ENCODE data around the gene GPN3.

GPN3 gene

DNA sequence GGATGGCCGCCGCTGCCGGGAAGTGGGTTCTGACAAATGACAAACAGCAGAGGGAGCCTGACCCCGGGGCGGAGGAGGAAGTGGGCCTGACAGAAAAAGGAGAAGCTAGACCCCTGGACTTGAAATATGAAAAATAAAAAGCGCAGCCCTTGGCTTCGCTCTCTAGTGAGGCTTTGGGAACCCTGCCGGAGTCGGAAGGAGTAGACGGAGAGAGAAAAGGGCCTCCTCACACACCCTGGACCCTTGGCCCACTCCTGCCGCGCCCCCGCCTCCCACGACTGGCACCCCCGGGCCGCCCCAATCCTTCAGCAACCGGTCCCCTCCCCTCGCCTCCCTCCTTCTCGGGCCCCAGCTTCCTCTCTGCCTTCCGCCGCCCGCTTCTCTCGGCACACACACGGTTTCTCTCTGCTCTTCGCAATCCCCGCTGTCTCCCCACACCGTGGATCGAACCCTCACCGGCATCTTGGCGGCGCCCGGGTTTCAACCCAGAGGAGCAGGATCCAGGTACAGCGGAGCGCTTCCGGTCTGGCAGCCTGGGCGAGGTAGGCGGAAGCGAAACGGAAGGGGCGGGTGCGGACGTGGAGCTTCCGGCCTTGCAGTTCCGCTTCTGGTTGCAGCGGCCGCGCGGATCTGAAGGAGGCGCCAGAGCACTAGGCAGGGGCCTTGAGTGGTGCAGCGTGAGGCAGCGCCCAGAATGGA lies 18.1 kb downstream of the GPN3 start, which contains the start of gene ARPC3:
ARPC3 (minus strand) TSS at position 539 of the 699 bp plus-strand sequence; CDS start at position 462, 77 bp downstream.
- peak within 1 kb of the TSS; percentile 85 for H3K27ac ChIP-seq (ENCODE audit: low read depth, low read length)
- H3K4me1 ChIP-seq (ENCODE audit: control insufficient read depth, low read length) = peaks cover 34% of the 10 kb centered on the region
- H4K20me1 ChIP-seq (ENCODE audit: control insufficient read depth, insufficient read depth, low read depth, low read length) = peaks cover 24% of the 10 kb centered on the region
- H3K4me2 ChIP-seq (ENCODE audit: low read length) = peak within 1 kb of the TSS; percentile 94
- no peaks in the 10 kb centered on the region for H3K9me3 ChIP-seq (ENCODE audit: control insufficient read depth, insufficient read depth, low read length)
- H3K4me3 ChIP-seq (ENCODE audit: low read length) = peak within 1 kb of the TSS; percentile 96
- H3K9me2 ChIP-seq (replicated peaks; ENCODE audit: control insufficient read depth, low read length) = no peaks in the 10 kb centered on the region
- no peaks in the 10 kb centered on the region for H3K27me3 ChIP-seq (ENCODE audit: control insufficient read depth, low read length)
- H3K36me3 ChIP-seq (ENCODE audit: control insufficient read depth, low read length) = peaks cover 81% of the 10 kb centered on the region
- H3F3A ChIP-seq (ENCODE audit: control insufficient read depth, insufficient read depth) = peaks cover 25% of the 10 kb centered on the region
- H3K79me2 ChIP-seq (ENCODE audit: control insufficient read depth, low read length) = peaks cover 52% of the 10 kb centered on the region
- TF ChIP-seq, protein P1, sequence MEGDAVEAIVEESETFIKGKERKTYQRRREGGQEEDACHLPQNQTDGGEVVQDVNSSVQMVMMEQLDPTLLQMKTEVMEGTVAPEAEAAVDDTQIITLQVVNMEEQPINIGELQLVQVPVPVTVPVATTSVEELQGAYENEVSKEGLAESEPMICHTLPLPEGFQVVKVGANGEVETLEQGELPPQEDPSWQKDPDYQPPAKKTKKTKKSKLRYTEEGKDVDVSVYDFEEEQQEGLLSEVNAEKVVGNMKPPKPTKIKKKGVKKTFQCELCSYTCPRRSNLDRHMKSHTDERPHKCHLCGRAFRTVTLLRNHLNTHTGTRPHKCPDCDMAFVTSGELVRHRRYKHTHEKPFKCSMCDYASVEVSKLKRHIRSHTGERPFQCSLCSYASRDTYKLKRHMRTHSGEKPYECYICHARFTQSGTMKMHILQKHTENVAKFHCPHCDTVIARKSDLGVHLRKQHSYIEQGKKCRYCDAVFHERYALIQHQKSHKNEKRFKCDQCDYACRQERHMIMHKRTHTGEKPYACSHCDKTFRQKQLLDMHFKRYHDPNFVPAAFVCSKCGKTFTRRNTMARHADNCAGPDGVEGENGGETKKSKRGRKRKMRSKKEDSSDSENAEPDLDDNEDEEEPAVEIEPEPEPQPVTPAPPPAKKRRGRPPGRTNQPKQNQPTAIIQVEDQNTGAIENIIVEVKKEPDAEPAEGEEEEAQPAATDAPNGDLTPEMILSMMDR (IDR thresholded peaks at IDR 0.05; ENCODE audit: low read depth, low read length, poor library complexity, severe bottlenecking) = peak; percentile 87
- TF ChIP-seq EZH2phosphoT487 (IDR thresholded peaks at IDR 0.05; ENCODE audit: borderline replicate concordance, low read length) = no peak

DNA sequence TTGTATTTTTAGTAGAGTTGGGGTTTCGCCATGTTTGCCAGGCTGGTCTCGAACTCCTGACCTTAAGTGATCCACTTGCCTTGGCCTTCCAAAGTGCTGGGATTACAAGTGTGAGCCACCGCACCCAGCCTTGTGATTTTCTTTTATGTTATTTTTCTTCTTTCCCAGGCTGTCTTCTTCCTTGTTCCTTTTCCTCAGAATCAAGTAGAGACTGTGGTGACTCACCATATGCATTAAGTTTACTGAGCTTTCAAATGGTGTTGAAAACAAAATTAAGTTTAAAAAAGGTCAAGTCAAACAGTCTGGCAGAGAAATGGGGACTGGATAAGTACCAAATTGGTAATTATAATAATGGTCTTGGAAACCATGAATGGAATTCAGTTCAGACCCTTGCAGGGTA lies 23.6 kb downstream of the GPN3 start:
- H3K4me1 ChIP-seq (ENCODE audit: control insufficient read depth, low read length) = peaks cover 26% of the 10 kb centered on the region
- H3F3A ChIP-seq (ENCODE audit: control insufficient read depth, insufficient read depth) = 0 out of 2 replicates have a peak, but pooled peaks cover 2% of the 10 kb centered on the region
- H3K9me2 ChIP-seq (replicated peaks; ENCODE audit: control insufficient read depth, low read length) = no peaks in the 10 kb centered on the region
- peaks cover 74% of the 10 kb centered on the region for H3K79me2 ChIP-seq (ENCODE audit: control insufficient read depth, low read length)
- no peaks in the 10 kb centered on the region for H3K9me3 ChIP-seq (ENCODE audit: control insufficient read depth, insufficient read depth, low read length)
- H3K4me2 ChIP-seq (ENCODE audit: low read length) = no peak overlapping the region
- peaks cover 82% of the 10 kb centered on the region for H3K36me3 ChIP-seq (ENCODE audit: control insufficient read depth, low read length)
- TF ChIP-seq EZH2phosphoT487 (IDR thresholded peaks at IDR 0.05; ENCODE audit: borderline replicate concordance, low read length) = no peak
- TF ChIP-seq, protein P1 (IDR thresholded peaks at IDR 0.05; ENCODE audit: low read depth, low read length, poor library complexity, severe bottlenecking) = no peak
- no peak overlapping the region for H3K27ac ChIP-seq (ENCODE audit: low read depth, low read length)
- peaks cover 23% of the 10 kb centered on the region for H4K20me1 ChIP-seq (ENCODE audit: control insufficient read depth, insufficient read depth, low read depth, low read length)
- H3K4me3 ChIP-seq (ENCODE audit: low read length) = no peak overlapping the region
- H3K27me3 ChIP-seq (ENCODE audit: control insufficient read depth, low read length) = no peaks in the 10 kb centered on the region

DNA sequence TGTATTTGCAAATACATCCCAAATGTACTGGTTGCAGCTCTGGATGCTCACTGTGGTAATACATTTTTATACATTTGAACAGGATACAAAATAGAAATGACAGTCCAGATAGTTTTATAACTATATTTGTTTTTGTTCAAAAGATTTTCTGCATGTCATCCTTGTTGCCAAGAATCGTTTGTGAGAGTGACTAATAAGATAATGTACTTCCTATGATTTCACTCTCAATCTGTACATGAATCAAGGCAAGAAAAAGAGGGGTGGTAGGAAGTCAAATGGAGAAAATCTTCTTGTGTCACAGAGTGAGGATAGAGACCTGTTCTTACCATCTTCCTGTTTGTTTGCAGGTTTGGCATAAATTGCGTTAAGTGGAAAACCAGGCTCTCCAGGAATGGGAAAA lies 31.8 kb downstream of the GPN3 start:
- Histone ChIP-seq H3K4me3 (ENCODE audit: low read length) (no peak overlapping the region), H3K27ac (ENCODE audit: low read depth, low read length) (no peak overlapping the region), H3K36me3 (ENCODE audit: control insufficient read depth, low read length) (peaks cover 52% of the 10 kb centered on the region), H3K4me1 (ENCODE audit: control insufficient read depth, low read length) (peaks cover 4% of the 10 kb centered on the region), H3K27me3 (ENCODE audit: control insufficient read depth, low read length) (no peaks in the 10 kb centered on the region), H3K9me3 (ENCODE audit: control insufficient read depth, insufficient read depth, low read length) (no peaks in the 10 kb centered on the region), H4K20me1 (ENCODE audit: control insufficient read depth, insufficient read depth, low read depth, low read length) (no peaks in the 10 kb centered on the region), H3K4me2 (ENCODE audit: low read length) (no peak overlapping the region), H3K9me2 (replicated peaks; ENCODE audit: control insufficient read depth, low read length) (no peaks in the 10 kb centered on the region), H3K79me2 (ENCODE audit: control insufficient read depth, low read length) (0 out of 2 replicates have a peak, but pooled peaks cover 8% of the 10 kb centered on the region), H3F3A (ENCODE audit: control insufficient read depth, insufficient read depth) (peaks cover 31% of the 10 kb centered on the region)
- TF ChIP-seq EZH2phosphoT487 (IDR thresholded peaks at IDR 0.05; ENCODE audit: borderline replicate concordance, low read length) = no peak
- TF ChIP-seq, protein P1 (IDR thresholded peaks at IDR 0.05; ENCODE audit: low read depth, low read length, poor library complexity, severe bottlenecking) = no peak
